Measurements from ENCODE around the gene SDC1.

SDC1 gene

DNA sequence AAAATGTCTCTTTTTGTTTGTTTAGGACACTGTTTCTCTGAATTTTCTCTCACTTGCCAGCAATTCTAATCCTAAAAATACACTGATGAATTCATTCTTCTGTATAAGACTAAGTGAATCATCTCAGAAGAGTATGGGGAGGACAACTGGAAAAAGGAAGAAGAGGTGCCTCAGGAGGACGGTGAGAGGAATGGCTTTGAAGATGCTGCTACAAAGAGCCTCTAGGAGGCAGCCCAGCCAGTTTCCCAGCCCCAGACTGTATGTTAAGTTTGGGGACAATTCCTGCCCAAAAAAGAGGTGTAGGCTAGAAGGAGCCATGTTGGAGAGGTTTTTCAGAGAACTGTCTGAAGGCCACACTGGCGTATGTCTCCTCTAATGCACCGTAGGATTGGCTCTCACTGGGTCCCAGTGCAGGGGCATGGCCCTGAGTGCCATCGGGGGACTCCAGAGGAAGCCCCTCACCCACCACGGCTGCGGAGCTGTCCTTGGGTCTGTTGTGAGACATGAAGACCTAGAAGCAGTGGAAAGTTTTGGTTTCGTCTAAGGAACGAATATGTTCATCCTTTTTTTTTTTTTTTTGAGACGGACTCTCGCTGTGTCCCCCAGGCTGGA lies 3.1 kb upstream of the SDC1 start:
- DNase-seq = no peak

- DNase-seq = no peak
Observed at GRCh38 chr2:20226152-20226545, 1.2 kb upstream of the SDC1 start.

GRCh38 chr2:20225294-20226151 lies 593 bp upstream of the SDC1 start:
- peak; percentile 73 for DNase-seq

DNA sequence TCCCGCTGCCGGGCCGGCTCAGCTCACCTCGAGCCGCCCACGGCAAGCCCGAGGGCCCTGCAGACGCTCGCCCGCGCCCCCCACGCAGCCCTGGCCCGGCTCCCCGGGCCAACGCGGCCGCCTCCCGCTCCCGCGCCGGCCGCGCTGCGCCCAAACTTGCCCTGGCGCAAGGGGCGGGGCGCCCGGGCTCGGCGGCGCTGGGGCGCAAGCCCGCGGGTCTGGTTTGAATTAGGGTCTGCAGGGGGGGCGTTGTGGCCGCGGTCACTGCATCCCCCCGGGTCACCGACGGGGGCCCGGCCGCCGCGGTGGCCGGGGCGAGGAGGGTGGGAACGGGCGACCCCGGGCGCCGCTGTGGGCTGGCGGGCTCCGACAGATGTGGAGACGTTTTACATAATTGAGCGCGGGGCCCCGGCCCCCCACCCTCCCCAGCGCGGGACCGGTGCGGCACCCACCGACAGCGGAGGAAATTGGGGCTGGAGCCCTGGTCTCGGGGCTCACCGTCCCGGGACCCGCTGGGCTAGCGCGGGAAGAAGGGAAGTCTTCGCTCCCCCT lies 690 bp downstream of the SDC1 start:
- no peak for DNase-seq

- peak; percentile 64 for DNase-seq
Observed at GRCh38 chr2:20223407-20224163, 1.3 kb downstream of the SDC1 start.

GRCh38 chr2:20222769-20223406 lies 2.0 kb downstream of the SDC1 start:
- no peak for DNase-seq

- DNase-seq = no peak
Observed at GRCh38 chr2:20222014-20222768, 2.7 kb downstream of the SDC1 start.

DNA sequence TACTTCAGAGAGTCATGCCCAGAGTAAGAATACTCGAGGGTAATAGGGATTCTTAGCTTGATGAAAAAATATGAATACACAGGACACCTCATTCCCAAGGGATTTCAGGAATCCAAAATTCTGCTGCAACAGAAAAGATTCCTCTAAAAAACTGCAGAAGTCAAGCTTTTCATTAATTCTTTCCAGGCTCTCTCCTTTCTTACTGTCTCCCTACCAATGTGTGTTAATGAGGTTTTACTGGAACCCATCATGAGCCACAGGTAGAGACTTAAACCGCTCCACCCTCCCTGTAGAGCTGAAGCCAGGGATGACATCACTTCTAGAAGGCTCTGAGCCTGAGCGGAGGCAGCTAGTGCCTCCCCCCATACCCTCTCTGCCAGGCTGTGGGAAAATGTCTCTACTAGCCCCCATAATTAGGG lies 3.4 kb downstream of the SDC1 start:
- no peak for DNase-seq

GRCh38 chr2:20220806-20221554 lies 4.0 kb downstream of the SDC1 start:
- DNase-seq = no peak

DNA sequence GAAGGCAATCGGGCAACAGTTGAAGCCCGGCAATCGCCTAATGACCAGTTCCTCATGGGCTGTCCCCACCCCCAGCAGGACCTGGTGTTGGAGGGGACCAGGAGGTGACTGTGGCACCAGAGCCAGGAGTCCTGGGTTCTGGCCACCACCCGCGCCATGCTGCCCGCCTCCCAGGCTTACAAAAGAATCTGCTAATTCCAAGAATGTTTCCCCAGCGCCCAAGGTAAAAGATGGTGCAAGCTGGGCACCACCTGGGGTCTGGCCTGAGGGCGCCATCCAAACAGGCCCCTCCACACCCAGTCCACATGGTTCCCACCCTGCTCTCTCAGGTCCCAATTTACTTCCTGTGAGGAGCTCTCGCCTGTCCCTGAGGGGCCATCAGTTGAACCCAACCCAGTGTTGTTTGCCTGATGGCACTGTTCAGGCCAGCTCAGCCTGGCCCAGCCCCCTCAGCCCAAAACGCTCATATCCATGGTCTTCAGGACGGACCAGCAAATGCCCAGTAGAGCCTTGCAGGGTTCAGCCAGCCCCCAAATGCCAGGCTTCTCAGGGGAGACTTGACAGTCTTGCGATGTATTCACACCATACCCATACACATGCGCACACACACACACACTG lies 5.1 kb downstream of the SDC1 start:
- no peak for DNase-seq

DNA sequence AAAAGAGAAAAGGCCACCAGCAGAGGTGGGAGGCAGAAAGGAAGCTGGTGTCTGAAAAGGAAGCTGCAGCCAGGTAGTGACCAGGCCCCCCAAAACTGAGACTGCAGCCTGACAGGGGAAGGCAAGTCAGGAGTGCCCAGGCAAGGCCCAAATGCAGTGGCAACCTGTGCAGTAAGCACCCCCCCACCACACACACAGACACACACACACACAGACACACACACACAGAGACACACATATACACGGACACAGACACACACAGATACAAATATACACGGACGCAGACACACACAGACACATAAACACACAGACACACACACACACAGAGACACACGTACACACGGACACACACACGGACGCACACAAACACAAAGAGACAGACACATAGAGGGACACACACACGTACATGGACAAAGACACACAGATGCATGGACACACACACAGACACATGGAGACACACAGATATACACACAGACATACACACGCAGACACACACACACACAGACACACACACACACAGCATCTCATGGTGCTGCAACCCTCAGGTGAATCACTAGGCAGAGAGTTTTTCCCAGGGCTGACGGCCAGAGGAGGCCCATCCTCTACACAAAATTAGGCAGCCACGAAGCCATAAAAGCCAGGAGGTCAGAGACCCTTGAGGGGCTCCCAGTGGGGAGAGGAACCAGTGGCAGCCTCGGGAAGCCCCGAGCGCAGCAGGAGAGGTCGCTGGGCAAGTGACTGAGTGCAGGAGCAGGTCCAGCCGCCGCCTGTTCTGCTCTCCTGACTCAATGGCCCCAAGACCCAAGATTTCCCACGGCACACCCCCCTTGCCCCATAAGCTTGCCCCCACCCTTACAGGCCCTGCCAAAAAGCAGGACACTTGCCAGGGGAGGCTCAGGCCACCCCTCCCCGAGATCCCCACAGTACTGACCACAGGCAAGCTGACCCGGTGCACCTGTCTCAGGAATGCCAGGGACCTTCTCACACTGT lies 6.3 kb downstream of the SDC1 start:
- DNase-seq = no peak

DNA sequence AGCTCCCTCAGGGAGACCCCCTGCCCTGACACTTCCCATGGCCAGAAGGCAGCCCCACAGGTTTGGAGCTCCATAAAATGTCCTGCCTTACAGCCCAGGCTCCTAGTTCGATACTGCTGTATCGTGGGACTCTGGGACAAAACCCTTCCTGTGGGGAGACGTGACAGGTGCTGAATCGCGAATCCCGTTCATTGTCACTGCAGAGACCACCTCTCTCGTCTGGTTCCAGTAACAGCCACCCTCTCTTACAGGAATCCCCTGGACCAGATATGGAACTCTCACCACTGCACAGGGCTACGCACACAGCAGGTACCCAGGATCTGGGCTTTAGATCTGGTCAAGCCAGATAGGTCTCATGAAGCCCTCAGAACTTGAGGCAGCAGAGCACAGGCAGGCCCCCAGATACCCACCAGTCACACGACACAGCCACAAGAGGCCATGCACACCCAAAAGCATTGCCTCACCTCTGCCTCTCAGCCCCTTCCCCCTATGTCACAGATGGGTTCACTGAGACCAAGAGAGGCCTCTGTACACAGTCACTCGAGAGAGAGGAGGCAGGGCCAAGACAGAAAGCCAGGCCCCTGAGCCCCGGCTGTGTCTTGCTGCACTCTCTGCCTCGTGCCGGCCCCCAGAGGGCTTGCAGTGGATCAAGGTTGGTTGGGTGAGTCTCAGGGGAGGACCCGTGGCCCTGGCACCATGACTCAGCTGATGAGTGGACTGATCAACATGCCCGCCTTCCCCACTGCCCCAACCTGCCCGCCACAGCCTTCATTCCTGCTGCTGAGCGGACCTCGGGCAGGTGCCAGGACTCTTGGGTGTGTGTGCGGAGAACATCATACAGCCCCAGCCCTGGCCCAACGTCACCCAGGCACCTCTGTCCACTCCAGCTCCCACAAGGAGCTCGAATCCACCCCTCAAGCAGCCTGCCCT lies 7.6 kb downstream of the SDC1 start:
- DNase-seq = no peak

DNA sequence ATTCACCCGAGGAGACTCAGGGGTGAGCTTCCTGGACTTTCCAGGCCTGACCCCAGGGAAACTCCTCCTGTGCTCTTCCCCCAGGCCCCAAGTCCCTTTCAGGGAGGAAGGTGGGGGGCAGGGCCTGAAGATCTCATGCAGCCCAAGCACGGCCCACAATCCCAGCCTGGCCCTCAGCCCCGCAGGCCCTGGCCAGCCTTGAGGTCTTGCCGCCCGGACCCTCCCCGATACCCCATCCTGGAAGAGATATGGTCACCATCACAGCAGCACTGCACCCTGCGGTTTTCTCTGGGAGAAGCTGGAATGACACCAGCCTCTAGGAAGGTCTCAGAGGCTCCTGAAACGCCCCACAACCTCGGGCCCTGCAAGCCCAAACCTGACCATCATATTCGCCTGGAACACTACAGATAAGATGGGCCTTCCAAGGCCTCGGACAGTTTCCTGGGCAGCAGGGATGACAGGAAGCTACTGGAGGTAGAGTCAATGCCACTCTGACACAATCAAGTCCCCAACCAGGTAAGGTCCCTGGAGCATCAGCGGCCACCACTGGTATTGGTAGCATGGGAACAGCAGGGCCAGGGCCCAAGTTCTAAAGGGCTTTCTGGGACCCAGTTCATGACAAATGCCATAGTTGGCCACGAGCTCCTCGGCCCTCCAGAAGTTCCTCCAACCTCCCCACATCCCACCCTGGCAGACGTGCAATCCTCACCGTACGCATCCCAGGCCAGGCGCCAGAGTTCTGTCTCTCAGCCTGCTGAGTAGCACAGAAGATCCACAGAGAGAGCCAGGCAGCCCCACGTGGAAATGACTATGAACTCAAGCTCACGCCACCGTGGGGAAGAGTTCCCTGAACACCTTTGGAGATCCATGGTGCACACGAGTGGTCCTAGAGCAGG lies 8.6 kb downstream of the SDC1 start:
- DNase-seq = no peak

GRCh38 chr2:20215183-20216040 lies 9.5 kb downstream of the SDC1 start:
- no peak for DNase-seq

DNA sequence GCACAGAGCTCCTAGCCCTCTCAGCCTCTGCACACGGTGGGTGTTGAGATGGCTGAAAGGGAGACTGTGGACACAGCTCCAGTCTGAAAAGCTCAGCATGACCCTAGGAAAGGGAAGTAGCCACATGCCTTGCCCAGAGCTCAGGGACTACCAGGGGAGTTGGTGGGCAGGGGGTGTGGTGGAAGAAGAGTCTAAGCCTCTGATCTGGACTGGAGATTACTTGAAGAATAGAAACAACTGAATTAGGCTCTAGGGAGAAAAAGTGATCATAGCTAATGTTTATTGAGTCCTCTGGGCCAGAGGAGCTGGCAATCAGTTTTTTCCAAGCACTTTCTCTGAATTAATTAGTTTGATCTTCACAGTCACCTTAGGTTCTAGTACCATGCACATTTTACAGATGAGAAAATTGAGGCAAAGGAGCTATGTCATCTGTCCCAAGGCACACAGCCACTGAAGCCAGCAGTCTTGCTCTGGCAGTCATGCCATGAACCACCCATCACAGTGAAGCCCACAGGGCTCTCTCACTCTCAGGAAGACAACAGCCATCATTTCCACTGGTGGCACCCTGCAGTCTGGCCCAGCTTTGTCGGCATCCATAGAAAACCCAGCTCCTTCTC lies 10.3 kb downstream of the SDC1 start:
- no peak for DNase-seq
